Measurements from ENCODE around the gene FLII. TPM values are rescaled to one million over a fixed set of nuclear protein-coding genes. Genes with fewer than 3 reads are reported as not detected.

The FLII gene
- total and polyA plus RNA-seq, 2 of the 13 experiments (the other 11 are each of a cell fraction or from before 2014, with no cell fraction given) = 130 to 303 TPM

DNA sequence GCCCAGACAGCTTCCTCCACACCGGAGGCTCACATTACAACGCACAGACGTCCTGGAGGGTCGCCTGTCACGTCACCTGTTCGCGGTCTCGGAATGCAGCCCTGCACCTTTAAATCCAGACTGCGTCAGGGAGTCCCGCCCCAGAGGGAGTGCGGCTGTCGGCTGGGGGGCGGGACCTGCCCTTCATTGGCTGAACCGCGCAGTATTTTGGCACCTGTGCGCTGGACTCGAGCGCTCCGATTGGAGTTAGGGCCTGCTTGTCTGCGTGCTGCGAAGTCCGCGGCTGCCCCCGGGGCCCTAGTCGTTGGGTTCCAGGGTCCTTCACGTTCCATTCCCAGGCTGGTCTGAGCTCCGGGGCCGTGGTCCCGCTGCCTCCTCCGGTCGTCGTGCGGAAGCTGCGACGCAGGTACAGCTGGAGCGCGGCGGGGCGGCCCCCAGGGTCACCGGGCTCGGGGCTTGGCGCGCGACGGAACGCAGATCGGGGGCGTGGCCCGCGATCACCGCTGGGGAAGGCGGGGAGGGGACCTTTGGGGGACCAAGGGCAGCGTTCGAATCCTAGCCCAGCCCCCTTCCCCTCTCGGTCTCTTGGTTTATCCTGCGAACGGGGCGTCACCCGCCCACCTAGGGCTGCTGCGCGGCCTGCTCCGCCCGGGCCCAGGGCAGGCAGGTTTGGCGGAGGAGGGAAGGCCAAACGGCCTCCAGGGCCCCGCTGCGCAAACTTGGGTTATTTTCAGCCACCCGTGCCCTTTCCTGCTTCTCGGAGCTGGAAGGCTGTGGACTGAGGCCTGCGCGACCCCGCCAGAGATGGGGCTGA lies 2.0 kb upstream of the FLII start, which contains the start of gene MIEF2 (continued):
- TF ChIP-seq, protein P1, sequence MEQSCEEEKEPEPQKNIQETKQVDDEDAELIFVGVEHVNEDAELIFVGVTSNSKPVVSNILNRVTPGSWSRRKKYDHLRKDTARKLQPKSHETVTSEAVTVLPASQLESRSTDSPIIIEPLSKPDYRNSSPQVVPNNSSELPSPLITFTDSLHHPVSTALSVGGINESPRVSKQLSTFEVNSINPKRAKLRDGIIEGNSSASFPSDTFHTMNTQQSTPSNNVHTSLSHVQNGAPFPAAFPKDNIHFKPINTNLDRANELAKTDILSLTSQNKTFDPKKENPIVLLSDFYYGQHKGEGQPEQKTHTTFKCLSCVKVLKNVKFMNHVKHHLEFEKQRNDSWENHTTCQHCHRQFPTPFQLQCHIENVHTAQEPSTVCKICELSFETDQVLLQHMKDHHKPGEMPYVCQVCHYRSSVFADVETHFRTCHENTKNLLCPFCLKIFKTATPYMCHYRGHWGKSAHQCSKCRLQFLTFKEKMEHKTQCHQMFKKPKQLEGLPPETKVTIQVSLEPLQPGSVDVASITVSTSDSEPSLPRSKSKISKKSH (CRISPR knock-in tag; IDR thresholded peaks at IDR 0.05; ENCODE audit: borderline replicate concordance) = no peak
- peak; percentile 13; the same call in 1 of the 2 replicates for TF ChIP-seq RAD21 (CRISPR knock-in tag; IDR thresholded peaks at IDR 0.05)
- TF ChIP-seq SNAI1 (CRISPR knock-in tag; IDR thresholded peaks at IDR 0.05; ENCODE audit: borderline replicate concordance) = peak; percentile 65; the same call in 1 of the 2 replicates
- TF ChIP-seq, protein P2, sequence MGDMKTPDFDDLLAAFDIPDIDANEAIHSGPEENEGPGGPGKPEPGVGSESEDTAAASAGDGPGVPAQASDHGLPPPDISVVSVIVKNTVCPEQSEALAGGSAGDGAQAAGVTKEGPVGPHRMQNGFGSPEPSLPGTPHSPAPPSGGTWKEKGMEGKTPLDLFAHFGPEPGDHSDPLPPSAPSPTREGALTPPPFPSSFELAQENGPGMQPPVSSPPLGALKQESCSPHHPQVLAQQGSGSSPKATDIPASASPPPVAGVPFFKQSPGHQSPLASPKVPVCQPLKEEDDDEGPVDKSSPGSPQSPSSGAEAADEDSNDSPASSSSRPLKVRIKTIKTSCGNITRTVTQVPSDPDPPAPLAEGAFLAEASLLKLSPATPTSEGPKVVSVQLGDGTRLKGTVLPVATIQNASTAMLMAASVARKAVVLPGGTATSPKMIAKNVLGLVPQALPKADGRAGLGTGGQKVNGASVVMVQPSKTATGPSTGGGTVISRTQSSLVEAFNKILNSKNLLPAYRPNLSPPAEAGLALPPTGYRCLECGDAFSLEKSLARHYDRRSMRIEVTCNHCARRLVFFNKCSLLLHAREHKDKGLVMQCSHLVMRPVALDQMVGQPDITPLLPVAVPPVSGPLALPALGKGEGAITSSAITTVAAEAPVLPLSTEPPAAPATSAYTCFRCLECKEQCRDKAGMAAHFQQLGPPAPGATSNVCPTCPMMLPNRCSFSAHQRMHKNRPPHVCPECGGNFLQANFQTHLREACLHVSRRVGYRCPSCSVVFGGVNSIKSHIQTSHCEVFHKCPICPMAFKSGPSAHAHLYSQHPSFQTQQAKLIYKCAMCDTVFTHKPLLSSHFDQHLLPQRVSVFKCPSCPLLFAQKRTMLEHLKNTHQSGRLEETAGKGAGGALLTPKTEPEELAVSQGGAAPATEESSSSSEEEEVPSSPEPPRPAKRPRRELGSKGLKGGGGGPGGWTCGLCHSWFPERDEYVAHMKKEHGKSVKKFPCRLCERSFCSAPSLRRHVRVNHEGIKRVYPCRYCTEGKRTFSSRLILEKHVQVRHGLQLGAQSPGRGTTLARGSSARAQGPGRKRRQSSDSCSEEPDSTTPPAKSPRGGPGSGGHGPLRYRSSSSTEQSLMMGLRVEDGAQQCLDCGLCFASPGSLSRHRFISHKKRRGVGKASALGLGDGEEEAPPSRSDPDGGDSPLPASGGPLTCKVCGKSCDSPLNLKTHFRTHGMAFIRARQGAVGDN (CRISPR knock-in tag; IDR thresholded peaks at IDR 0.05) = peak; percentile 90
- TF ChIP-seq ZNF296 (CRISPR knock-in tag; conservative IDR thresholded peaks at IDR 0.05) = no peak
- no peak for TF ChIP-seq TOPORS (CRISPR knock-in tag; IDR thresholded peaks at IDR 0.05)
- TF ChIP-seq SRF (IDR thresholded peaks at IDR 0.05; ENCODE audit: low read depth, low read length) = no peak
- TF ChIP-seq PHF20 (CRISPR knock-in tag; IDR thresholded peaks at IDR 0.05) = no peak; the same call in none of the 2 replicates
- peak; percentile 85 for TF ChIP-seq RBFOX2 (IDR thresholded peaks at IDR 0.05; ENCODE audit: low read depth, low read length)
- no peak for TF ChIP-seq ZFP62 (CRISPR knock-in tag; IDR thresholded peaks at IDR 0.05)
- TF ChIP-seq STAT5B (CRISPR knock-in tag; IDR thresholded peaks at IDR 0.05) = no peak
- TF ChIP-seq NCOA2 (CRISPR knock-in tag; IDR thresholded peaks at IDR 0.05) = peak; percentile 25; the same call in 1 of the 2 replicates
- peak; percentile 59; the same call in 1 of the 2 replicates for TF ChIP-seq ZSCAN30 (CRISPR knock-in tag; IDR thresholded peaks at IDR 0.05)
- TF ChIP-seq ZNF30 (CRISPR knock-in tag; IDR thresholded peaks at IDR 0.05) = no peak
- no peak for TF ChIP-seq YY1 (IDR thresholded peaks at IDR 0.05; ENCODE audit: insufficient read depth, insufficient replicate concordance, low read depth, low read length)
- no peak for TF ChIP-seq PAWR (CRISPR knock-in tag; IDR thresholded peaks at IDR 0.05; ENCODE audit: borderline replicate concordance)
- TF ChIP-seq ZNF101 (CRISPR knock-in tag; IDR thresholded peaks at IDR 0.05; ENCODE audit: borderline replicate concordance, low read depth) = no peak
- TF ChIP-seq, protein P3, sequence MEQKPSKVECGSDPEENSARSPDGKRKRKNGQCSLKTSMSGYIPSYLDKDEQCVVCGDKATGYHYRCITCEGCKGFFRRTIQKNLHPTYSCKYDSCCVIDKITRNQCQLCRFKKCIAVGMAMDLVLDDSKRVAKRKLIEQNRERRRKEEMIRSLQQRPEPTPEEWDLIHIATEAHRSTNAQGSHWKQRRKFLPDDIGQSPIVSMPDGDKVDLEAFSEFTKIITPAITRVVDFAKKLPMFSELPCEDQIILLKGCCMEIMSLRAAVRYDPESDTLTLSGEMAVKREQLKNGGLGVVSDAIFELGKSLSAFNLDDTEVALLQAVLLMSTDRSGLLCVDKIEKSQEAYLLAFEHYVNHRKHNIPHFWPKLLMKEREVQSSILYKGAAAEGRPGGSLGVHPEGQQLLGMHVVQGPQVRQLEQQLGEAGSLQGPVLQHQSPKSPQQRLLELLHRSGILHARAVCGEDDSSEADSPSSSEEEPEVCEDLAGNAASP (CRISPR knock-in tag; IDR thresholded peaks at IDR 0.05; ENCODE audit: borderline replicate concordance) = no peak; the same call in 1 of the 2 replicates
- peak; percentile 63; the same call in 1 of the 2 replicates for TF ChIP-seq SIX1 (CRISPR knock-in tag; IDR thresholded peaks at IDR 0.05; ENCODE audit: borderline replicate concordance)
- TF ChIP-seq, protein P4, sequence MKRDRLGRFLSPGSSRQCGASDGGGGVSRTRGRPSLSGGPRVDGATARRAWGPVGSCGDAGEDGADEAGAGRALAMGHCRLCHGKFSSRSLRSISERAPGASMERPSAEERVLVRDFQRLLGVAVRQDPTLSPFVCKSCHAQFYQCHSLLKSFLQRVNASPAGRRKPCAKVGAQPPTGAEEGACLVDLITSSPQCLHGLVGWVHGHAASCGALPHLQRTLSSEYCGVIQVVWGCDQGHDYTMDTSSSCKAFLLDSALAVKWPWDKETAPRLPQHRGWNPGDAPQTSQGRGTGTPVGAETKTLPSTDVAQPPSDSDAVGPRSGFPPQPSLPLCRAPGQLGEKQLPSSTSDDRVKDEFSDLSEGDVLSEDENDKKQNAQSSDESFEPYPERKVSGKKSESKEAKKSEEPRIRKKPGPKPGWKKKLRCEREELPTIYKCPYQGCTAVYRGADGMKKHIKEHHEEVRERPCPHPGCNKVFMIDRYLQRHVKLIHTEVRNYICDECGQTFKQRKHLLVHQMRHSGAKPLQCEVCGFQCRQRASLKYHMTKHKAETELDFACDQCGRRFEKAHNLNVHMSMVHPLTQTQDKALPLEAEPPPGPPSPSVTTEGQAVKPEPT (CRISPR knock-in tag; IDR thresholded peaks at IDR 0.05; ENCODE audit: low read depth) = no peak

Measured in HepG2 (cell line).